Kidney epithelial cell (primary cell): ENCODE data around the gene PLA2G3. TPM values are rescaled to one million over a fixed set of nuclear protein-coding genes. Genes with fewer than 3 reads are reported as not detected.

Source experiments
- DNase-seq: peaks from one replicate; pipeline ENCODE4 v3.0.0-alpha.2; 2010; ENCODE audit warnings: low read depth
- H3K27me3 ChIP-seq: 2 replicates; pipeline ENCODE4 v1.6.0; 2011; ENCODE audit warnings: low read length; ENCODE audit not compliant: control insufficient read depth, insufficient read depth
- H3K36me3 ChIP-seq: 2 replicates; pipeline ENCODE4 v1.5.1; 2011; ENCODE audit warnings: low read length; ENCODE audit not compliant: control insufficient read depth, insufficient read depth
- H3K4me3 ChIP-seq: 2 replicates; pipeline ENCODE4 v1.5.1; 2011; ENCODE audit warnings: low read depth, mild to moderate bottlenecking, control low read depth, low read length
- total RNA-seq: library from RNA; depleted of rRNA; stranded (reverse); fragments of >200 nt; gene quantifications from 2 replicates; pipeline ENCODE4 v1.2.3, GENCODE V29; 2015
- TF ChIP-seq, protein P1 (sequence below): IDR thresholded peaks from 2 replicates; pipeline ENCODE4 v1.5.1; 2011; ENCODE audit warnings: mild to moderate bottlenecking, moderate library complexity, low read length, control low read depth, inconsistent platforms; ENCODE audit not compliant: insufficient read depth, poor library complexity, severe bottlenecking

Gene PLA2G3
- total RNA-seq, 1 donor from 2014 or later, result 0.46 TPM

- H3K4me3 ChIP-seq, result no peak overlapping the region
- DNase-seq, result no peak
- peaks cover 15% of the 10 kb centered on the region for H3K36me3 ChIP-seq
- TF ChIP-seq, protein P1, sequence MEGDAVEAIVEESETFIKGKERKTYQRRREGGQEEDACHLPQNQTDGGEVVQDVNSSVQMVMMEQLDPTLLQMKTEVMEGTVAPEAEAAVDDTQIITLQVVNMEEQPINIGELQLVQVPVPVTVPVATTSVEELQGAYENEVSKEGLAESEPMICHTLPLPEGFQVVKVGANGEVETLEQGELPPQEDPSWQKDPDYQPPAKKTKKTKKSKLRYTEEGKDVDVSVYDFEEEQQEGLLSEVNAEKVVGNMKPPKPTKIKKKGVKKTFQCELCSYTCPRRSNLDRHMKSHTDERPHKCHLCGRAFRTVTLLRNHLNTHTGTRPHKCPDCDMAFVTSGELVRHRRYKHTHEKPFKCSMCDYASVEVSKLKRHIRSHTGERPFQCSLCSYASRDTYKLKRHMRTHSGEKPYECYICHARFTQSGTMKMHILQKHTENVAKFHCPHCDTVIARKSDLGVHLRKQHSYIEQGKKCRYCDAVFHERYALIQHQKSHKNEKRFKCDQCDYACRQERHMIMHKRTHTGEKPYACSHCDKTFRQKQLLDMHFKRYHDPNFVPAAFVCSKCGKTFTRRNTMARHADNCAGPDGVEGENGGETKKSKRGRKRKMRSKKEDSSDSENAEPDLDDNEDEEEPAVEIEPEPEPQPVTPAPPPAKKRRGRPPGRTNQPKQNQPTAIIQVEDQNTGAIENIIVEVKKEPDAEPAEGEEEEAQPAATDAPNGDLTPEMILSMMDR, result no peak
- no peaks in the 10 kb centered on the region for H3K27me3 ChIP-seq
These were observed 49.9 kb downstream of the PLA2G3 start for GRCh38 chr22:31090217-31091085.

GRCh38 chr22:31089160-31090100, 50.9 kb downstream of the PLA2G3 start:
- Histone ChIP-seq H3K36me3 (peaks cover 10% of the 10 kb centered on the region), H3K4me3 (no peak overlapping the region), H3K27me3 (no peaks in the 10 kb centered on the region)
- no peak for DNase-seq
- TF ChIP-seq, protein P1, result peak; percentile 81

GRCh38 chr22:31088233-31088986, 51.9 kb downstream of the PLA2G3 start:
- TF ChIP-seq, protein P1, result no peak
- Histone ChIP-seq H3K36me3 (peaks cover 10% of the 10 kb centered on the region), H3K4me3 (no peak overlapping the region), H3K27me3 (no peaks in the 10 kb centered on the region)
- DNase-seq, result no peak

- Histone ChIP-seq H3K36me3 (peaks cover 10% of the 10 kb centered on the region), H3K4me3 (no peak overlapping the region), H3K27me3 (no peaks in the 10 kb centered on the region)
- TF ChIP-seq, protein P1, result no peak
- no peak for DNase-seq
These were observed 52.5 kb downstream of the PLA2G3 start for GRCh38 chr22:31087744-31088215.

DNA sequence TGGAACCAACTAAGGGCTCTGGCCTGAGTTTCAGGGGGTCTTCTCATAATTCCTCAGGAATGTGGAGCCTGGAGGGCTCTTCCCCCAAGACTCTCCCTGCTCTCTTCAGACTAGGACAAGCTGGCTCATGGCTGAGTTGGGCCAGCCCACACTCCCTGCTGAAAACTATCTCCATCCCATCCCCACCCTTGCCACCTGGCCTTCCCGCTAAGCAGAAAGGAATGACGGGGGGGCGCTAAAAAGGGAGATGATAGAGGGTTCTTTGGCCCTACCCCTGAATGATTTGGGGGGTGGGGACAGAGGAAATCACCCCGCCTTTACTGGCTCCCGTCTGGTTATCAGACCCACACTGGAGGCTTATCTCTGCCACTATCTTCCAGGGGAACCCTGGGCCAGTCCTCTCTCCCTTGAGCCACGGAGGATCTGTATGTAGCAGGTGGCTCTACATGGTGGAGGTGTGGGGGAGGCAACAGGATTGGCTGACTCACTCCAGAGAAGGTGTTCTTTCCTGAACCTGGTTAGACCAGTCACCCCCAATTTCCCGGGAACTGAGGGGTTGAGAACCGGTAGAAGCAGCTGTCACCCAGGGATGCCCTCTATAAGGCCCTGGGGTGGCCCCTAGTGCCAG, 53.5 kb downstream of the PLA2G3 start:
- TF ChIP-seq, protein P1, result no peak
- H3K4me3 ChIP-seq, result no peak overlapping the region
- DNase-seq, result no peak
- no peaks in the 10 kb centered on the region for H3K27me3 ChIP-seq
- H3K36me3 ChIP-seq, result peaks cover 7% of the 10 kb centered on the region
